GM23248 (cell line): ENCODE results near the gene COL8A1. TPM values are rescaled to one million over a fixed set of nuclear protein-coding genes. Genes with fewer than 3 reads are reported as not detected.

Experiments
- DNase-seq: peaks from one replicate; pipeline ENCODE4 v3.0.0-alpha.2; 2015
- H2AFZ ChIP-seq: fragments of 200-600 bp; sonication (generic); 2 replicates; pipeline ENCODE4 v1.6.1; 2016; ENCODE audit warnings: antibody characterized with exemption
- H3F3A ChIP-seq: fragments of 200-600 bp; sonication (generic); 2 replicates; pipeline ENCODE4 v1.6.1; 2016; ENCODE audit warnings: mild to moderate bottlenecking, antibody characterized with exemption, mixed run types; ENCODE audit not compliant: insufficient read depth
- H3K27ac ChIP-seq: fragments of 200-600 bp; sonication (generic); 2 replicates; pipeline ENCODE4 v1.5.1; 2016; ENCODE audit warnings: mild to moderate bottlenecking
- H3K27me3 ChIP-seq: fragments of 200-600 bp; sonication (generic); replicated peaks from 2 replicates; pipeline ENCODE4 v1.6.1; 2016; ENCODE audit warnings: mild to moderate bottlenecking; ENCODE audit not compliant: insufficient read depth
- H3K36me3 ChIP-seq: fragments of 200-600 bp; sonication (generic); 2 replicates; pipeline ENCODE4 v1.6.1; 2016; ENCODE audit warnings: low read depth, mild to moderate bottlenecking
- H3K4me1 ChIP-seq: fragments of 200-600 bp; sonication (generic); 2 replicates; pipeline ENCODE4 v1.6.1; 2016; ENCODE audit warnings: mild to moderate bottlenecking; ENCODE audit not compliant: insufficient read depth
- H3K4me2 ChIP-seq: fragments of 200-600 bp; sonication (generic); one replicate; pipeline ENCODE4 v1.6.1; 2016; ENCODE audit warnings: mild to moderate bottlenecking; ENCODE audit not compliant: unreplicated experiment
- H3K4me3 ChIP-seq: fragments of 200-600 bp; sonication (generic); 2 replicates; pipeline ENCODE4 v1.5.1; 2016; ENCODE audit warnings: mild to moderate bottlenecking
- H3K79me2 ChIP-seq: fragments of 200-600 bp; sonication (generic); 2 replicates; pipeline ENCODE4 v1.6.1; 2016; ENCODE audit warnings: mild to moderate bottlenecking; ENCODE audit not compliant: insufficient read depth
- H3K9ac ChIP-seq: fragments of 200-600 bp; sonication (generic); 2 replicates; pipeline ENCODE4 v1.6.1; 2016; ENCODE audit warnings: mild to moderate bottlenecking
- H3K9me2 ChIP-seq: fragments of 200-600 bp; sonication (generic); 2 replicates; pipeline ENCODE4 v1.6.1; 2016; ENCODE audit warnings: mixed run types, mild to moderate bottlenecking, moderate library complexity; ENCODE audit not compliant: insufficient read depth
- H3K9me3 ChIP-seq: fragments of 200-600 bp; sonication (generic); one replicate; pipeline ENCODE4 v1.6.1; 2017; ENCODE audit warnings: low read depth
- H4K20me1 ChIP-seq: fragments of 200-600 bp; sonication (generic); 2 replicates; pipeline ENCODE4 v1.6.0; 2016; ENCODE audit not compliant: insufficient read depth
- EZH2 ChIP-seq: fragments of 200-600 bp; sonication (generic); IDR thresholded peaks from 2 replicates; pipeline ENCODE4 v1.6.1; 2018; ENCODE audit warnings: antibody characterized with exemption, mild to moderate bottlenecking; ENCODE audit not compliant: insufficient read depth, poor library complexity, severe bottlenecking
- EZH2phosphoT487 ChIP-seq: fragments of 200-600 bp; sonication (generic); IDR thresholded peaks from 2 replicates; pipeline ENCODE4 v1.6.1; 2018; ENCODE audit warnings: antibody characterized with exemption, moderate library complexity, mild to moderate bottlenecking, low read depth; ENCODE audit not compliant: insufficient read depth
- WGBS, 2 experiments: methylation state at CpG; one replicate each; pipeline ENCODE4 v1.1.6; 2015 to 2017; ENCODE audit warnings: low lambda C conversion rate in 2 of 2, low coverage in 1 of 2; ENCODE audit errors: missing lambda C conversion rate in 2 of 2; 5-methylcytosine and 5-hydroxymethylcytosine counted together
- in situ Hi-C: fragments of 300-500 bp; cut with MboI; formaldehyde crosslinking; loops from 2 replicates; pipeline ENCODE4 v1.15.0; 2020
- polyA plus RNA-seq: library from polyadenylated mRNA; unstranded; fragments of >200 nt; fragmentation: Nextera tagmentation; extraction: Ambion mirVana; gene quantifications from 2 replicates; pipeline ENCODE4 v1.2.1, GENCODE V29; 2016
- total RNA-seq: library from RNA; depleted of rRNA; stranded (reverse); fragments of >200 nt; shearing (Covaris generic); gene quantifications from 2 replicates; pipeline ENCODE4 v1.2.3, GENCODE V29; 2014

Gene COL8A1
- total and polyA plus RNA-seq, 2 experiments from 2014 or later = 164 to 189 TPM

GRCh38 chr3:99803297-99803696 lies 164.9 kb downstream of the COL8A1 start:
- H4K20me1 ChIP-seq = no peaks in the 10 kb centered on the region
- no peak for TF ChIP-seq EZH2phosphoT487
- TF ChIP-seq EZH2 = no peak
- no peak overlapping the region for H3K9ac ChIP-seq
- H3K27me3 ChIP-seq = no peaks in the 10 kb centered on the region
- H2AFZ ChIP-seq = no peak overlapping the region
- H3K27ac ChIP-seq = no peak overlapping the region
- no peak overlapping the region for H3K4me2 ChIP-seq
- 0 out of 2 replicates have a peak, but pooled peaks cover 3% of the 10 kb centered on the region for H3F3A ChIP-seq
- H3K4me3 ChIP-seq = no peak overlapping the region
- DNase-seq = no peak
- H3K79me2 ChIP-seq = no peaks in the 10 kb centered on the region
- in situ Hi-C loops = no loop called here
- H3K4me1 ChIP-seq = no peaks in the 10 kb centered on the region
- WGBS, 2 experiments = 9 to 17% methylated on average over 1 of the region's 1 CpG
- H3K9me3 ChIP-seq = no peaks in the 10 kb centered on the region
- H3K36me3 ChIP-seq = no peaks in the 10 kb centered on the region
- no peaks in the 10 kb centered on the region for H3K9me2 ChIP-seq

GRCh38 chr3:99805160-99805559 lies 166.8 kb downstream of the COL8A1 start:
- TF ChIP-seq EZH2phosphoT487 = no peak
- TF ChIP-seq EZH2 = no peak
- WGBS, 2 experiments = 54 to 59% methylated on average over 2 of the region's 2 CpGs

GRCh38 chr3:99808163-99808794 lies 169.9 kb downstream of the COL8A1 start:
- no peak overlapping the region for H3K27ac ChIP-seq
- 0 out of 2 replicates have a peak, but pooled peaks cover 3% of the 10 kb centered on the region for H3F3A ChIP-seq
- H3K4me2 ChIP-seq = no peak overlapping the region
- no peak overlapping the region for H3K9ac ChIP-seq
- DNase-seq = peak; percentile 80
- H3K36me3 ChIP-seq = no peaks in the 10 kb centered on the region
- H3K4me1 ChIP-seq = no peaks in the 10 kb centered on the region
- H3K9me3 ChIP-seq = no peaks in the 10 kb centered on the region
- no peak overlapping the region for H2AFZ ChIP-seq
- TF ChIP-seq EZH2 (no peak), EZH2phosphoT487 (no peak)
- H4K20me1 ChIP-seq = no peaks in the 10 kb centered on the region
- no peaks in the 10 kb centered on the region for H3K9me2 ChIP-seq
- no peak overlapping the region for H3K4me3 ChIP-seq
- WGBS, 2 experiments = 48 to 54% methylated on average over 4 of the region's 4 CpGs
- H3K27me3 ChIP-seq = no peaks in the 10 kb centered on the region
- in situ Hi-C loops = no loop called here
- H3K79me2 ChIP-seq = no peaks in the 10 kb centered on the region

More at GRCh38 chr3:99805160-99805559, 166.8 kb downstream of the COL8A1 start:
- Histone ChIP-seq H3K27me3 (no peaks in the 10 kb centered on the region), H3K4me1 (no peaks in the 10 kb centered on the region), H2AFZ (no peak overlapping the region), H3K27ac (no peak overlapping the region), H3K9ac (no peak overlapping the region), H3K9me2 (no peaks in the 10 kb centered on the region), H3F3A (0 out of 2 replicates have a peak, but pooled peaks cover 3% of the 10 kb centered on the region), H3K79me2 (no peaks in the 10 kb centered on the region), H3K9me3 (no peaks in the 10 kb centered on the region), H3K36me3 (no peaks in the 10 kb centered on the region), H3K4me2 (no peak overlapping the region), H3K4me3 (no peak overlapping the region), H4K20me1 (no peaks in the 10 kb centered on the region)
- in situ Hi-C loops = no loop called here
- no peak for DNase-seq

- Histone ChIP-seq H3K9ac (no peak overlapping the region), H3K9me2 (no peaks in the 10 kb centered on the region), H3F3A (0 out of 2 replicates have a peak, but pooled peaks cover 3% of the 10 kb centered on the region), H3K27me3 (no peaks in the 10 kb centered on the region), H2AFZ (no peak overlapping the region), H4K20me1 (no peaks in the 10 kb centered on the region), H3K9me3 (no peaks in the 10 kb centered on the region), H3K27ac (no peak overlapping the region), H3K4me3 (no peak overlapping the region), H3K79me2 (no peaks in the 10 kb centered on the region), H3K4me1 (no peaks in the 10 kb centered on the region), H3K36me3 (no peaks in the 10 kb centered on the region), H3K4me2 (no peak overlapping the region)
- TF ChIP-seq EZH2phosphoT487 (no peak), EZH2 (no peak)
- DNase-seq = no peak
- in situ Hi-C loops = no loop called here
- 49 to 52% methylated on average over 2 of the region's 2 CpGs for WGBS, 2 experiments
These were observed 171.2 kb downstream of the COL8A1 start for GRCh38 chr3:99809565-99809964.
